NCI-H1092 treated with DMSO at 0.1 percent for 48 hours (cell line): ENCODE measurements around the gene BCL2A1.
"Not testable (repeated sequence)": the region's sequence is repeated elsewhere in the genome, so short reads cannot be mapped to it uniquely, and the experiment has no call there.

Experiments
- DNase-seq: peaks from one replicate; lab custom pipeline; 2025; lab: John Stamatoyannopoulos, UW

The BCL2A1 gene

GRCh38 chr15:79960502-79961212 is 10.3 kb downstream of the BCL2A1 start:
- DNase-seq, result no peak

- DNase-seq, result no peak
Measured at GRCh38 chr15:79957741-79958140, 13.3 kb downstream of the BCL2A1 start.

DNA sequence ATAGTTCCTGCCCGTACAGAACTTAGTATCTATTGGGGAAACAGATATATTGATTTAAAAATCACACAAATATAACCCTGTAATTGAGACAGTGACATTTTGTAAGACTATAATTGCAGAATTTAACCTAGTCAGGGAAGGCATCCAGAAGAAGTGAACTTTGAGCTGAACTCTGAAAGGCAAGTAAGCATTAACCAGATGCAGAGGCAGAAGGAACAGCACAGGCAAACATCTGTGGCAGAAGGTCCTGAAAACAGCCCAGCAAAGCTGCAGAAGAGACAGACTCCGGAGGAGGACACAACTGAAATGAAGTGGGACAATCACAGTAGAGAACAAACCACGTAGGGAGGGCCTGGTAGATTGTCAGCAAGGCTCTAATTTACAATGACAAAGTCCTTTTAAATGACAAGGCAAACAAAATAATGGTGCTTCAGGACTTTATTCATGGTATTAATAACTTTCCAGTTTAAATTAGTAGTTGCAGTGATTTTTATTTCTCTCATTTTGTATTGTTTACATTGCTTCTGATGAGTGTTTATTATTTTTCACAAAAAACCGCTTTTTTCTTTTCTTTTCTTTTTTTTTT is 14.5 kb downstream of the BCL2A1 start:
- no peak for DNase-seq

DNA sequence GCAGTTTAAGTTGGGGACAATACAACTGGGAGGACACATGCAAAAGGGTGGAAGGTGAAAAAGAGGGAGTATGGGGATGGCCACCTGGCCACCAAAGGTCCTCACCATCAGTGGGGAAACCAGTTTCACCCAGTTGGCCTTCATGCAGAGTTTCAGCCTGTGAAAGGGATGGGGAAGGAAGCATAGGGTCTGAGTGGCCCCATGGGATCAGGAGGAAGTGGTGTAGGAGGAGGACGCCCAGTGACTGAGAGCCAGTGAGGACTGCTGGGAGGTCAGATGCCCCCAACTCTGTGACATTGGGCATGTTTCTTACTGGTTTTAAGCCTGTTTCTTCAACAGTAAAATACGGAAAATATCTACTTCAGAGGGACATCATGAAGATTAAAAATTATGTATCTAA is 16.3 kb downstream of the BCL2A1 start:
- DNase-seq, result no peak

DNA sequence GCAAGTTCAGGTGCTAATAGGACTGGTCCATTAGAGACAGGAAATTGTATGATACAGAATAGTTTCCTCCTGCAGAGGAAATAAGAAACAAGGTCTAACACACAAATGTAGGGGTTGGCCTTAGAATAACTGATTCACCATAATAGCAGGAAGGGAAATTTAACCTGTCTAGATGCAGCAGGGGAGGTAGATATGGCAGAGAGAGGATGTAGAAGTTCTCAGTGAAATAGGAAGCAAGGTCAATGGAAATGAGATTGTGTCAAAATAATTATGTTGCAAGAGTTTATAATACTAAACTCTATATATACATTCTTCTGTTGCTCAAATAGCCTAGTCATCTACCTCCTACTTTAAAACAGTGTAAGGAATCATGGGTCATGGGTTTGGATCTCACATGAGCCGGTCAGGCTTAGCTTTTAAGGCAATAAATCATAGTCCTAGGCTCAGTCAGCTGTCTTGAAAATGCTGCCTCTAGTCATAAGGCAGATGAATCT is 17.0 kb downstream of the BCL2A1 start:
- no peak for DNase-seq

DNA sequence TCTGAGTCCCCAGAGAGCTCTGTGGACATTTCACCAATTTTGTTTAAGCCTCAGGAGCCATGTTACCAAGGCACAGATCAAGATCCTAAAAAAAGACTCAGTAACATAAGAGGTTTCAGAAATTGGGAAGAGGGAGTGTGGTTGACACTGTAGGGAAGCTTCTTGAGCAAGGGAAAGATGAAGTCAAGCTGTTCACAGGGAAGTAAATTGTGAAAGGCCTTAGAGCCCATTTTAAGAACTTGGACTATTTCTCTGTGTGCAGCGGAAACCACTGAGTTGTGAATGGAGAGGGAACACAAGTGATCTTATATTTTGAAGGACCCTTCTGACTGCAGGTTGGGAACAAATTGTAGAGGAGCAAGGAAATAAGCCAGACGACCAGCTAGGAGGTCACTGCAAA is 18.7 kb downstream of the BCL2A1 start:
- DNase-seq, result no peak

- DNase-seq, result no peak
Measured at GRCh38 chr15:79950247-79950646, 20.7 kb downstream of the BCL2A1 start.

DNA sequence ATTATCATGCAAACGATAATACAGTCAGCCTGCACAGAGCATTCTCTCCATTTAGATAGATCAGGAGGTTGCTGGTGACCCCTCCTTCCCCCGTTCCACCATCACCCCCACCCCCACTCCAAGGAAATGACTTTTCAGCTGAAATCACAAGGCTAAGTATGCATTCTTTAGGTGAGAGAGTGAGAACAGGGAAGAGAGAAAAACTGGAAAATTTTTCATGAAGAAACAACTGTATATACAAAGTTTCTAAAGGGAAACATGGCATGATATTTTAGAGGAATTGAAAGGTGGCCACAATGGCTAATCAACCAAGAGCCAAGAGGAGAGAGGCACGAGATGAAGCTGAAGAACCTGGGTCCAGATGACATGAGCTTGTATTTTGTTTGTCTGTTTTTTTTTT is 22.2 kb downstream of the BCL2A1 start:
- DNase-seq, result no peak

GRCh38 chr15:79948095-79948695 is 22.8 kb downstream of the BCL2A1 start:
- DNase-seq, result no peak

GRCh38 chr15:79947009-79947408 is 24.0 kb downstream of the BCL2A1 start:
- DNase-seq, result no peak

- no peak for DNase-seq
Measured at GRCh38 chr15:79944622-79945021, 26.4 kb downstream of the BCL2A1 start.

- no peak for DNase-seq
Measured at GRCh38 chr15:79943820-79944219, 27.2 kb downstream of the BCL2A1 start.

DNA sequence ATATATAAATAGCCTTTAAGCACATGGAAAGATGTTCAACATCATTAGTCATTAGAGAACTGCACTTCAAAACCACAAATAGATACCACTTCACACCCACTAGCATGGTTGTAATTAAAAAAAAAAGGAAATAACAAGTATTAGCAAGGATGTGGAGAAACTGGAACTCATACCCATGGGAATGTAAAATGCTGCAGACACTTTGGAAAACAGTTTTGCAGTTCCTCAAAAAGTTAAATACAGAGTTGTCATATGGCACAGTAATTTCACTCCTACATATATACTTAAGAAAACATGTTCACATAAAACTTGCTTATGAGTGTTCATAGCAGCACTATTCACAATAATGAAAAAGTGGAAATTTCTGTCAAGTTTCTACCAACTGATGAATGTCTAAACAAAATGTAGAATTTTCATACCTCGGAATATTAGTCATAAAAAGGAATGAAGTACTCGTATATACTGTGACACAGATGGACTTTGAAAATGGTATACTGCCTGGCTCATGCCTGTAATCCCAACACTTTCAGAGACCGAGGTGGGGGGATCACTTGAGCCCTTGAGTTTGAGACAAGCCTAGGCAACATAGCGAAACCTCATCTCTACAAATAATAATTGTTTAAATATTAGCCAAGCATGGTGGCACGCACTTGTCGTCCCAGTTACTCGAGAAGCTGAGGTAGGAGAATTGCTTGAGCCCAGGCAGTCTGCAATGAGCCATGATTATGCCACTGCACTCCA is 28.1 kb downstream of the BCL2A1 start:
- no peak for DNase-seq

DNA sequence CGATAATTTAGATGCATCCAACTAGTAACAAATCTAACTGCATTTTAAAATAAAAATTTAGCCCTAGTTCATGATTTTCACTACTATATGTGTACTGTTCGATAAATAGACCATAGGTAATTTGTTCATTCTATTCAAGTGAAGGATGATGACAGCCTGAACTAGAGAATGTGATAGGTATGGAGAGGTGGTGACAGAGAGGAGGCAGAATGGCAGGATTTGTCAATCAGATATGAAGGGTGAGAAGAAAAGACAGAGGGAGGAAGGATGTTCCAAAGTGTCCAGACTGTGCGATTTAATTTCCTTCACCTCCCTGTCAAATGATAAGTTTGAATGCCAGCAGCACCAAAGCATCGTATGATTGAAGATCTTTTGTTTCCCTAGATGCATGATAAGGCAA is 31.6 kb downstream of the BCL2A1 start:
- no peak for DNase-seq

DNA sequence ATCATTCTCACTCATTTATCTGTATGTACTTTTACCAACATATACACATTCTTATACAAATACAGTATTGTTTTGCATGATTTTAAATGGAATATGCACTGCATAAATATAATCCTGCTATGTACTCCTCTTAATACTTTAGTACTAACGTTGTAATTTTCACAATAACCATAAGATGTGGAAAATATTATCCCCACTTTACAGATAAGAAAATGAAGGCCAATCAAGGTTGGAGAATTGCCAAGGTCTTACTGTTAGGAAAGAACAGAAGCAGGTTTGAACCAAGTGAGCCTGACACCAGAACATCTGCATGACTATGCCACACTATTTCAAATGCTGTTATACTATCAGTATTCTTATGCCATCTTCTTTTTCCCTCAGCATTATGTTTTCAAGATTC is 32.9 kb downstream of the BCL2A1 start:
- DNase-seq, result no peak

DNA sequence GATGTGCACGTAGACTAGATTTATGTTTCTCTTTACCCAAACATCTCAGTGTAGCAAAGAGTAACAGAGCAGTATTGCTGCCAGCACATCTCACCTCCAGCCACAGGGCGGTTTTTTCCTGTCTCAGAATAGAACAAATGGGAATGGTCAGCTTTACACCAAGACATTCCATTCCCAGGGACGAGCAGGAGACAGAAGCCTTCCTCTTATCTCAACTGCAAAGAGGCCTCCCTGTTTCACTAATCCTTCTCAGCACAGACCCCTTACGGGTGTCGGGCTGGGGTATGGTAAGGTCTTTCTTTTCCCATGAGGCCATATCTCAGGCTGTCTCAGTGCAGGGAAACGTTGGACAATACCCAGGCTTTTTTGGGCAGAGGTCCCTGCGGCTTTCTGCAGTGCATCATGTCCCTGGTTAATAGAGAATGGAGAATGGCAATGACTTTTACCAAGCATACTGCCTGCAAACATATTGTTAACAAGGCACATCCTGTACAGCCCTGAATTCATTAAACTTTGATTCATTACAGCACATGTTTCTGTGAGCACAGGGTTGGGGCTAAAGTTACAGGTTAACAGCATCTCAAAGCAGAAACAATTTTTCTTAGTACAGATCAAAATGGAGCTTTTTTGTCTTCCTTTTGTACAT is 35.3 kb downstream of the BCL2A1 start:
- DNase-seq, result not testable (repeated sequence)

DNA sequence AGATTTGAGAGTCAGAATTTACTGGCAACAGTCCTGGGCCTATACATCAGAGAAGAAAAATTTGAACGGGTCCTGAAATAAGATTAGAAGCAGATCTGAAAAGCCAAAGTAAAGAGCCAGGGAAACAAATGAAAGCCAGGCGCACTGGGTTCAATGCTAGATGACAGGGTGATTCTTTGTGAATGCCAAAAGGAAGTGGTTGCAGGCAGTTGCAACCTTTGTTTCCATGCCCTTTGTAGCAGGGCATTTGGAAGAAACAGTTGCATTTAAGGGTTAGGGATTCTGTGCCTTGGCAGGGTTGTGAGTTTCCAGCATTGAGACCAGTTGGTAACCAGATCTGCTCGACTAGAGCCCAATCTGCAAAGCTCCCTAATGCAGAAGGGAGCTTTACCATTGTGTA is 37.8 kb downstream of the BCL2A1 start:
- DNase-seq, result no peak

DNA sequence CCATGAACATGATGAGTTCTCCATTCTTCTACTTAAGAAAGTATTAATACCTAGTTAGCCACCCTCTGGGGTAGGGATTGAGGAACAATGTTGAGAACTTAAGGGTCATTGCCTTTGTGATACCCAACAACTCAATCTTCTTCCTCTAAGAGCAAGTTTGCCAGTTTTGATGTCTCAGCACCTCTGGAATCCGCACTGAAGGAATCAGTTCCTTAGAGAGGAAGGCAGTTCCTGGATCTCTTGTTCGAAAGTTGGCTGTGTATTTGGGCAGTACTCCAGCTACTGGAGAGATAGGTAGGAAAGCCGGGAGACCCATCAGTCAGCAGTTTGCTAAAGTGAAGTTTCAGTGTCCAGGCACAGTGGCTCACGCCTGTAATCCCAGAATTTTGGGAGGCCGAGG is 38.5 kb downstream of the BCL2A1 start:
- DNase-seq, result no peak

DNA sequence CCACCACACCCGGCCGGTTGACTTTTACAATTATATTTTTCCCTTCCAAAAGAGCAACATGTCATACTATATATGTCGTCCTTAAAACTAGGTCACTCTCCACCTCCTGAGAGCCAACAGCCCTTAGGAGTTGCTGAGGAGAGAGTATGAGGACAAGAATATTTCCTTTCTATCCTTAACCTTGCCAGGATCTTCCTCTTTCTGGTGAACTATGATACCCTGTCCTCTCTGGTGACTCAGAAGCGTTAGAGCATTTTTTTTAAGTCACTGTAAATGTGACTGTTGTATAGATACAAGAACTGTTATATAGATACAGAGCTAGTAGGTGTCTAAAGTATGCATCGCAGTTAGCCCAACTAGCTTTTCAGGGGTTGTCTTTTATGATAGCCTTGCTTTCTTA is 40.5 kb downstream of the BCL2A1 start:
- DNase-seq, result no peak

GRCh38 chr15:79929412-79929811 is 41.6 kb downstream of the BCL2A1 start:
- no peak for DNase-seq

GRCh38 chr15:79926116-79926515 is 44.9 kb downstream of the BCL2A1 start:
- not testable (repeated sequence) for DNase-seq

GRCh38 chr15:79924379-79924778 is 46.6 kb downstream of the BCL2A1 start:
- DNase-seq, result no peak
